CD4-positive, alpha-beta T cell treated with Interleukin-17A for 4 hours (primary cell): ENCODE measurements around the gene GALNS.
"Not testable (repeated sequence)": the region's sequence is repeated elsewhere in the genome, so short reads cannot be mapped to it uniquely, and the experiment has no call there.

Experiments
- DNase-seq: peaks from one replicate; pipeline ENCODE4 v3.0.0-alpha.2; 2020; ENCODE audit warnings: mixed read lengths

GALNS gene

GRCh38 chr16:88799569-88800276, 57.0 kb downstream of the GALNS start:
- DNase-seq = peak; percentile 62

GRCh38 chr16:88798772-88799455, 57.8 kb downstream of the GALNS start:
- DNase-seq = no peak

GRCh38 chr16:88798073-88798472, 58.7 kb downstream of the GALNS start:
- DNase-seq = no peak

GRCh38 chr16:88796278-88796677, 60.5 kb downstream of the GALNS start:
- DNase-seq = no peak

- no peak for DNase-seq
These were observed 63.3 kb downstream of the GALNS start for GRCh38 chr16:88793251-88793954.

GRCh38 chr16:88792668-88793250, 64.0 kb downstream of the GALNS start:
- DNase-seq = no peak

- DNase-seq = no peak
These were observed 64.6 kb downstream of the GALNS start for GRCh38 chr16:88792078-88792550.

GRCh38 chr16:88790312-88791211, 66.2 kb downstream of the GALNS start:
- DNase-seq = peak; percentile 83

- DNase-seq = no peak
These were observed 67.2 kb downstream of the GALNS start for GRCh38 chr16:88789594-88789993.

- not testable (repeated sequence) for DNase-seq
These were observed 68.0 kb downstream of the GALNS start for GRCh38 chr16:88788749-88789148.

GRCh38 chr16:88787579-88788314, 69.0 kb downstream of the GALNS start:
- DNase-seq = no peak

GRCh38 chr16:88785106-88785924, 71.4 kb downstream of the GALNS start, which contains the start of gene PIEZO1:
Gene PIEZO1 (minus strand): TSS chr16:88785220. CDS start chr16:88784964, 256 bp downstream.
- peak; percentile 92 for DNase-seq

- DNase-seq = no peak
These were observed 72.0 kb downstream of the GALNS start for GRCh38 chr16:88784856-88785105.

GRCh38 chr16:88784074-88784855, 72.5 kb downstream of the GALNS start:
- DNase-seq = peak; percentile 57

GRCh38 chr16:88783391-88784073, 73.2 kb downstream of the GALNS start:
- peak; percentile 37 for DNase-seq

GRCh38 chr16:88782454-88783390, 74.0 kb downstream of the GALNS start:
- peak; percentile 79 for DNase-seq

- DNase-seq = peak; percentile 79
These were observed 75.3 kb downstream of the GALNS start for GRCh38 chr16:88781140-88782077.
